Endothelial cell of umbilical vein (primary cell): ENCODE results near the gene ABCG5.

Experiments
- CTCF ChIP-seq, 2 donors: IDR thresholded peaks; 1 replicate in 1 of 2; 2 replicates in 1 of 2; pipeline ENCODE4 v1.5.1; 2011; ENCODE audit warnings: low read length in 2 of 2, mild to moderate bottlenecking in 2 of 2, moderate library complexity in 2 of 2, control low read depth in 1 of 2, inconsistent platforms in 1 of 2, low read depth in 1 of 2; ENCODE audit not compliant: insufficient read depth in 1 of 2; ENCODE audit errors: extremely low read depth in 1 of 2
- POLR2AphosphoS5 ChIP-seq: IDR thresholded peaks from 2 replicates; pipeline ENCODE4 v1.6.1; 2012; ENCODE audit warnings: low read depth, mild to moderate bottlenecking, control low read depth, low read length, moderate library complexity; ENCODE audit not compliant: insufficient read depth

DNA sequence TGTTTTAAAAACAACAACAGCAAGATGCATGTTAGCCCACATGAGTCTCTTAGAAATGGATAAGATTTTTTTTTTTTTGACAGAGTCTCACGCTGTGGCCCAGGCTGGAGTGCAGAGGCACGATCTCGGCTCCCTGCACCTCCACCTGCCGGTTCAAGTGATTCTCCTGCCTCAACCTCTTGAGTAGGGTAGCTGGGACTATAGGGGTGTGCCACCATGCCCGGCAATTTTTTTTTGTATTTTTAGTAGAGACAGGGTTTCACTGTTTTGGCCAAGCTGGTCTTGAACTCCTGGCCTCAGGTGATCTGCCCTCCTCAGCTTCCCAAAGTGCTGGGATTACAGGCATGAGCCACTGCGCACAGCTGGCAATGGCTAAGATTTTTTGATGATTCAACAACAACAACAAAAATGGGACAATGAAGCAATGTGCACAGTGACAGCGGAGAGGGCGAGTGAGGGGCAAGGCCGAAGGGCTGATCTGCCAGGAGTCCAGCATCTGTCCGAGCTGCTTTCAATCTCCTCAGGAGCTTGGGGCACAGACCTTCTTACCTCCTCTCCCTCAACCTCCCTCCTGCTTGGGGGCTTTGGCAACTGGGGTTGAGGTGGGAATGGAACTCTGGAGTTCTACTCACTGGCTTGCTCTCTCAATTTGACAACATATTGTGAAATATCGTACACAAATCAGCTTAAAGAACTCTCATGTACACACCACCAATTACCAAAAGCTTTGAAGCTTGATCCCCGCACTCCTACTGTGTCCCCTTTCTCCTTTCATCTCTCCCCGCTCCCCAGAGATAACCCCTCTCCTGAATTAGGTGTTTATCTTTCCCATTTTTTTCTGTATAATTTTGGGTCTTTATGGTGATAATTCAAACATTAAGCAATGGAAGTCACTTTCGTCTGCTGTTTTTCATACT is 3.6 kb upstream of the ABCG5 start:
- TF ChIP-seq CTCF (IDR thresholded peaks at IDR 0.05; ENCODE audit: extremely low read depth in 1 of 2, insufficient read depth in 1 of 2, low read depth in 1 of 2, low read length in 2 of 2) (no peak), POLR2AphosphoS5 (no peak)
